CD4-positive, alpha-beta T cell treated with Interleukin-10 for 1 hour (primary cell): ENCODE measurements around the gene TMEM123.
"Not testable (repeated sequence)": the region's sequence is repeated elsewhere in the genome, so short reads cannot be mapped to it uniquely, and the experiment has no call there.

Experiments
- DNase-seq: peaks from one replicate; pipeline ENCODE4 v3.0.0-alpha.2; 2020

TMEM123 gene

GRCh38 chr11:102390667-102391465 lies 61.7 kb downstream of the TMEM123 start:
- DNase-seq = peak; percentile 72

GRCh38 chr11:102389253-102389652 lies 63.3 kb downstream of the TMEM123 start:
- DNase-seq = no peak

DNA sequence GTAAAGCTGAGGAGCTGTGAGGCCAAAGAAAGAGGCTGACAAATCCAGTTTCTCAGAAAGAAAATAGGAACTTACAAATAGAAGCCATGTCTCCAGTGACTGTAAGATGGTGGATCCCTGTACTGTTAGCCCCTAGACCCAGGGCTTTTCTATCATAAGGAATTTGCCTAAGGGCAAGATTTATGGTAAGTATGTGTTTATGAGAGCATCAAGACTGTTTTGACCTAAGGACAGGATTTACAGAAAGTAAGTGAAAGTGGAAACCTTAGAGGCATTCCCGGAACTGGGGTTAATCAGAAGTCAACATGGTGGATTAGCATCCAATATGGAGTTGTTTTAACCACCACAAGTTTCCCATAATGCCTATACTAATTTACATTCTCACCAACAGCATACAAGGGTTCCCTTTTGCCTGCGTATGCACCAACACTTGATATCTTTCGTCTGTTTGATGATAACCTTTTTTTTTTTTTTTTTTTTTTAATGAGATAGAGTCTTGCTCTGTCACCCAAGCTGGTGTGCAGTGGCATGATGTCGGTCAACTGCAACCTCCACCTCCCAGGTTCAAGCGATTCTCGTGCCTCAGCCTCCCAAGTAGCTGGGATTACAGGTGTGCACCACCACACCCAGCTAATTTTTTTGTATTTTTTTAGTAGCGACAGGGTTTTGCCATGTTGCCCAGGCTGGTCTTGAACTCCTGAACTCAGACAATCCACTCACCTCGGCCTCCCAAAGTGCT lies 65.4 kb downstream of the TMEM123 start:
- no peak for DNase-seq

DNA sequence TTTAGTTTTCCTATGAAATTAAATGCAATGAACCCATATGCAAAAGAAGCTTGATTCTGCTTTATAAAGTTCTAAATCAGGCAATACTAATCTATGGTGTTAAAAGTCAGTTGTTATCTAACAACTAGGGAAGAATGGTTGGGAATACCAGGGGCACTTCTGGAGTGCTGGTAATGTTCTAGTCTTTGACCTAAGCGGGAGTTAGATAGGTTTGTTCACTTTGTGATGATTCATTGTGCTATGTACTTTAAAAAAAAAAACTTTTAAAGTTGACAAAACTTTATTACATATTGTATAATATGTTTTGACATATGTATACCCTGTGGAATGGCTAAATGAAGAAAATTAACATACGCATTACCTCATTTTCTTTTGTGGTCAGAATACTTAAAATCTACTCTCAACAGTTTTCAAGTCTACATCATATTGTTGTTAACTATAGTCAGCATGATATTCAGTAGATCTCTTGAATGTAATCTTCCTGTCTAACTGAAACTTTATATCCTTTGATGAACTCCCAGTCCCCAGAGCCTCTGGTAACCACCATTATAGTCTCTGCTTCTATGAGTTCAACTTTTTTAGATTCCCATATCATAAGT lies 66.3 kb downstream of the TMEM123 start:
- no peak for DNase-seq

GRCh38 chr11:102385085-102386007 lies 67.2 kb downstream of the TMEM123 start:
- DNase-seq = no peak

DNA sequence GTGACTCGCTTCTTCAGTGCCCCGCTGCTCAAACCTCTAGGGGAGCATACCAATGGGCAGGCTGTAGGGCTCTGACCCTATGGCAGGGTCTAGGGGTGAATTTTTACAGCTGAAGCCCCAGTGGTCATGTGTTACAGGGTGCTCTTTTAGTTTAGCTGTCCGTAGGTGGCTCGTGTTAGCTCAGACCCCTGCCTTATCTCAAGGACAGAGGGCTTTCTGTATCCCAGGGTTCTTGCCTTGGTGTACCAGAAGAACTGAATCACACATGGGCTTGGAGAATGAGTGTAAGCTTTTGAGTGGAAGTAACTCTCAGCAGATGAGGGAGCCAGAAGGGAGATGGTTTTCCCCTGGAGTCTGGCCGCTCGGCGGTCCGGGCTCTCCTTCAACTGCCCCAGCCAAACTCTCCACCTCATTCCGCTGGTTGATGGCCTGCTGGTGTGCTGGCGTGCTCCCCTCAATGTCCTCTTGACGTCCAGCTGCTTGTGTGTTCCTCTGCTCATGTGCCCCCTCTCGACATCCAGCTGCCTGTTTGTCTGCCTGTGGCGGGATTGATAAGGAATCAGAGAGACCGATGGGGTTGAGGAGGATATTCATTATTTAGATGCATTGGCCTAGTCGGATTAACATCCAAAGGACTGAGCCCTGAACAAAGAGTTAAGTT lies 68.0 kb downstream of the TMEM123 start:
- DNase-seq = no peak

GRCh38 chr11:102383839-102384238 lies 68.7 kb downstream of the TMEM123 start:
- no peak for DNase-seq

- DNase-seq = no peak
Measured at GRCh38 chr11:102382384-102382783, 70.2 kb downstream of the TMEM123 start.

DNA sequence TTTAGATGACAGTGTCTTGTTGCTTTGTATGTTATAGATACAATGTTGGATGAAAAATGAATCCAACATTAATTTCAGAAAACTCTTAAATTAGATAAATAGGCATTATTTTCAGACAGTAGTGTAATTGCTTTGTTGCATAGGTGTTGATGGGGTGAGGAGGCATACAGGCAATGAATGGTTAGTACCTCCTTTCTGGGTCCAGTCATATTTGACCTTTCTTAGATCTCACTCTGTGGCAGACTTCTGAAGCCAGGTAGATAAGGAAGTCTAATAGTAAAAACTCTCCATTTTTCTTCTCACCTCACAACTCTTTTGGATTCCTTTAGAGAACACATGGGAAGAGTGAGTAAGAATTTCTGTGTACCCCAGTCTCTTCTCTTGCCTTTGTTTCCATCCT lies 73.7 kb downstream of the TMEM123 start:
- no peak for DNase-seq

GRCh38 chr11:102377891-102378290 lies 74.7 kb downstream of the TMEM123 start:
- no peak for DNase-seq

DNA sequence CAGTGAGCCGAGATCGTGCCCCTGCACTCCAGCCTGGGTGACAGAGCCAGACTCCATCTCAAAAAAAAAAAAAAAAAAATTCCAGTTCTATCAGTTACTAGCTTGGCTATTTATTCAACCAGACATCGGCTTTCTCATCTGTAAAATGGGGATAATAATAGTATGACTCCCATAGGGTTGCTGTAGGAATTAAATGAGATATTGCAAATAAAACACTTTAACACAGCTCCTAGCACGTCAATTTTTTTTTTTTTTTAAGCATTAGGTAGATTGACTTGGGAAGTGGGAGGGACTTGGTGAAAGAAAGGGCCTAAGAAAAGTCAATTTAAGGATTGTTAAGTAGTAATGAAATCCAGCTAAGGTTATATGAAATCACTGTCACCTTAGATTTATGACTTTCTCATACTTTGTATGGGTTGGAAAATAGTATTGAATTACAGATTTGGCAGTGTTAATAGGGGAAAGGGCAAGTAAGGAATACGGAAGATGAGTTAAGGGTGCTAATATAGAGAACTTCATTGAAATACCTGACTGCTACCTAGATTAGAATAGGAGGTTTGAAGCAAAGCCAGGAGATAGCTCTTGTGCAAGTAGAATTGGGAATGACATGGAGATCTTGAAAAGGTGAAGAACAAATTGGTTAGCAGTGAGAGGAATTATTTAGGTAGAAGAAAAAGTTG lies 76.7 kb downstream of the TMEM123 start:
- no peak for DNase-seq

DNA sequence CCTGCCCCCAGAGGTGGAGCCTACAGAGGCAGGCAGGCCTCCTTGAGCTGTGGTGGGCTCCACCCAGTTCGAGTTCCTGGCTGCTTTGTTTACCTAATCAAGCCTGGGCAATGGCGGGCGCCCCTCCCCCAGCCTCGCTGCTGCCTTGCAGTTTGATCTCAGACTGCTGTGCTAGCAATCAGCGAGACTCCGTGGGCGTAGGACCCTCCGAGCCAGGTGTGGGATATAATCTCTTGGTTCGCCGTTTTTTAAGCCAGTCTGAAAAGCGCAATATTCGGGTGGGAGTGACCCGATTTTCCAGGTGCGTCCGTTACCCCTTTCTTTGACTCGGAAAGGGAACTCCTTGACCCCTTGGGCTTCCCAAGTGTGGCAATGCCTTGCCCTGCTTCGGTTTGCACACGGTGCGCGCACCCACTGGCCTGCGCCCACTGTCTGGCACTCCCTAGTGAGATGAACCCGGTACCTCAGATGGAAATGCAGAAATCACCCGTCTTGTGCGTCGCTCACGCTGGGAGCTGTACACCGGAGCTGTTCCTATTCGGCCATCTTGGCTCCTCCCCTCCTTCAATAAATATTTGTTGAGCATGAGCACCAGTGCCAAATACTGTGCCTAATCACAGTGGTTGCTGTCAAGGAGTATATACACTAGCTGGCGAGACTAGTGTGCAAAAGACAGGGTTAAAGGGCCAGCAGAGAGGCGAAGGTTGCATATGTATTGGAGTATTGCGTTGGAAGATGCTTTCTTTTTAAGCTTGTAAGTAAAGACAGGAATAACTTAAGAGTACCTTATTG lies 77.7 kb downstream of the TMEM123 start:
- DNase-seq = not testable (repeated sequence)

DNA sequence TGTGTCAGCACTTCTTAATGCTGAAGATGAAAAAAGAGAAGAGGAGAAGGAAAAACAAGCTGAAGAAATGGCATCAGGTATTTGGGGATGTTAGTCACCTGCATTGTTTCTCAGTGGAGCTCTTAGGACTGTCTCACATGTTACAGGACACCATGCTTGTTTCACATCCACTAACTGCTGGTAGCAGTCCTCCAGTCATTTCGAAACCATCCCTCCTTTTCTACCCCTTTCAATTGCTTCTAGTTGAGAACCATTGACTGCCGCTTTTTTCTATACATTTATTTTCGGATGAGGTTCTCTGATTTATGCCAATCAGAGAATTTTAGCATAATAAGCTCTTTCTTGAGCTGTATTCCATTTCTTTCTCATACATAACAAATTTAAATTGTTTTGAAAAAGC lies 84.1 kb downstream of the TMEM123 start:
- no peak for DNase-seq

GRCh38 chr11:102367364-102367763 lies 85.2 kb downstream of the TMEM123 start:
- DNase-seq = peak; percentile 44

GRCh38 chr11:102364991-102365390 lies 87.6 kb downstream of the TMEM123 start:
- DNase-seq = no peak

DNA sequence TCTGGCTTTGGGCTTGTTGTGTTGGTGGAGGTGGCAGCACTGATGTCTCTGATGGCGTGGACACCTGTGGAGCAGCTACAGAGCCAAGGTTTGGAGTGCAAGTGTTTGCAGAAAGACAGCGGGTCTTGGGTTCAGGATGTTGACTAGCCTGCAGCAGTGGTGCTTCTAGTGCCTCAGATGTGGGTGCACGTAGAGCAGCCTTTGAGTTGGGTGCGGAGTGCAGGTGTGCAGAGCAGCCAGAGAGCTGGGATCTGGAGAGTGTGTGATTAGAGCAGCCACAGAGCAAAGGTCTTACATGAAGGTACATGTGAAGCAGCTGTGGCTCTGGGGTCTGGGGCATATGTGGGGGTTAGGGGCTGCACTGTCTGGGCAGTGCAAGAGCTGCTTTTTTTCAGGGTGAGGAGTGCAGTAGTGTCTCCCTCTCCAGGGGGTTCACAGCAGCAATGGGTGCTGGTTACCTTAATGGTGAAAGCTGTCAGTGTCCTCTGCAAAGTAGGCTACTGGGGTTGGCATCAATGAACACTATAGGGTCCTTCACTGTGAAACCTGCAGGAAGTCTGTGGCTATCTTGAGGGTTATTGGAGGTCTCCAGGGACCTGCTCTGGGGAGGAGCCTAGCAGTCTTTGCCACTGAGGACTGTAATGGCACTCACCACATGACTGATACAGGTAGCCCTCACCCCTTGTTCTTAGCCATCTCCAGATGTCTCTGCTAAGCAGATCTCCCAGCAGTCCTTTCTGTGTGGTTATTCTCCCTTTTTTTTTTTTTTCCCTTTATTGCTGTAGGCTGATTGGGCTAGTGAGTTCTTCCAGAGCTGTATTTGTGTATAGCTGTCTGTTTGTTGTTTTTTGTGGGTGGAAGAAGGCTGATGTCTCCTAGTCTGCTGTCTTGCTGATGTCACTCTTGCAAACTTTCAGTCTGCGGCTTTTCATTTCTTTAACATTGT lies 91.2 kb downstream of the TMEM123 start:
- peak; percentile 56 for DNase-seq

GRCh38 chr11:102360681-102361080 lies 91.9 kb downstream of the TMEM123 start:
- DNase-seq = peak; percentile 42

GRCh38 chr11:102359372-102359771 lies 93.2 kb downstream of the TMEM123 start:
- DNase-seq = no peak

- DNase-seq = no peak
Measured at GRCh38 chr11:102357116-102357515, 95.4 kb downstream of the TMEM123 start.
